NCI-H2196 treated with DMSO at 0.1 percent for 48 hours (cell line): ENCODE measurements around the gene SHISA6.

Experiments used
- DNase-seq: peaks from one replicate; lab custom pipeline; 2025; ENCODE audit not compliant: unreplicated experiment; lab: John Stamatoyannopoulos, UW

The SHISA6 gene

GRCh38 chr17:11264183-11264871, 23.3 kb downstream of the SHISA6 start:
- no peak for DNase-seq

- DNase-seq: no peak
Measured at GRCh38 chr17:11267999-11268575, 27.1 kb downstream of the SHISA6 start.

GRCh38 chr17:11269210-11269609, 28.2 kb downstream of the SHISA6 start:
- no peak for DNase-seq

- no peak for DNase-seq
Measured at GRCh38 chr17:11272191-11272590, 31.2 kb downstream of the SHISA6 start.

GRCh38 chr17:11273596-11273995, 32.6 kb downstream of the SHISA6 start:
- DNase-seq: no peak

GRCh38 chr17:11274106-11274505, 33.1 kb downstream of the SHISA6 start:
- DNase-seq: no peak

- no peak for DNase-seq
Measured at GRCh38 chr17:11276486-11276885, 35.5 kb downstream of the SHISA6 start.

- DNase-seq: no peak
Measured at GRCh38 chr17:11278186-11278991, 37.4 kb downstream of the SHISA6 start.

- no peak for DNase-seq
Measured at GRCh38 chr17:11278992-11279270, 37.9 kb downstream of the SHISA6 start.

- no peak for DNase-seq
Measured at GRCh38 chr17:11279776-11280344, 38.8 kb downstream of the SHISA6 start.

- DNase-seq: no peak
Measured at GRCh38 chr17:11282586-11282985, 41.6 kb downstream of the SHISA6 start.

GRCh38 chr17:11284811-11285210, 43.8 kb downstream of the SHISA6 start:
- DNase-seq: no peak

- no peak for DNase-seq
Measured at GRCh38 chr17:11285946-11286345, 44.9 kb downstream of the SHISA6 start.

- DNase-seq: no peak
Measured at GRCh38 chr17:11287791-11288190, 46.8 kb downstream of the SHISA6 start.

- no peak for DNase-seq
Measured at GRCh38 chr17:11290814-11291213, 49.8 kb downstream of the SHISA6 start.

- no peak for DNase-seq
Measured at GRCh38 chr17:11292491-11292890, 51.5 kb downstream of the SHISA6 start.

GRCh38 chr17:11293480-11293879, 52.5 kb downstream of the SHISA6 start:
- no peak for DNase-seq

GRCh38 chr17:11294826-11295225, 53.8 kb downstream of the SHISA6 start:
- no peak for DNase-seq

GRCh38 chr17:11296994-11297393, 56.0 kb downstream of the SHISA6 start:
- DNase-seq: no peak

- no peak for DNase-seq
Measured at GRCh38 chr17:11298401-11298800, 57.4 kb downstream of the SHISA6 start.

GRCh38 chr17:11300201-11300600, 59.2 kb downstream of the SHISA6 start:
- DNase-seq: no peak

GRCh38 chr17:11300738-11301137, 59.7 kb downstream of the SHISA6 start:
- DNase-seq: no peak
